HG02642 (cell line): ENCODE data around the gene CMTM7.

ENCODE experiments used
- ATAC-seq: cut with Tn5 transposase; IDR thresholded peaks from one replicate; pipeline ENCODE4 v1.9.1; 2021; ENCODE audit warnings: mild to moderate bottlenecking; ENCODE audit not compliant: unreplicated experiment, poor library complexity

Gene CMTM7

DNA sequence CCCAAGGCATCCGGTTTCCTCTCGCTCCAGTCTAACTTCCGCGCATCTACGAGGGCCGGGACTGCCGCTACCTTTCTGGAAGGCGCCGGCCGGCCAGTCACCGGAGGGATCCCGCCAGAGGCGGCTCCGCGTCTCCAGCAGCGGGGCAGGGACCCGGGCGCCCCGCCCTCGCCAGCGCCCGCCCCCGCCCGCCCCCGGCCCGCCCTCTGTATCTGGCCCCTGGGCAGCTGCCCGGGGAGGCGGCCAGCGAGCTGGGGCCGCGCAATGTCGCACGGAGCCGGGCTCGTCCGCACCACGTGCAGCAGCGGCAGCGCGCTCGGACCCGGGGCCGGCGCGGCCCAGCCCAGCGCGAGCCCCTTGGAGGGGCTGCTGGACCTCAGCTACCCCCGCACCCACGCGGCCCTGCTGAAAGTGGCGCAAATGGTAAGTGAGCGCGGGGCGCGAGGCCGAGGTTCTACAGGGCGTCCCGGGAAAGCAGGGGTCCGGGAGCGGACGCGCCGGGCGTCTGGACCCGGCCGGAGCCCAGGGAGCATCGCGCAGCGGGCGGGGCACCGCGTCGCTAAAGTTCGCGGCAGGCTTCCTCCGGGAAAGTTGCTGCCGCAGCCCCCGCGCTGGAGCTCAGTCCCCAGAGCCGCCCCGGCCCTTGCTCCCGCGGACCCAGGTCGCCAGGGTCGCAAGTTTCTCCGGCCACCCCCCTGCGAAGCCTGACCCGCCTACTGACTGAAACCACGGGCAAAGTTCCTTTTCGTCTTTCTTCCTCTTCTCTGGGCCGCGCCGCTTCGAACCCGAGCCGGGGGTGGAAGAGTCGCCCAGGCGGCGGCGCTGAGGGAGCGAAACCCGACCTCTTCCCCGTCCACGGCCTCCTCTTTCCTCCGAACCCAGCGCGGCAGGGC is at the start of gene CMTM7:
CMTM7 (plus strand) TSS at position 211 of the 893 bp plus-strand sequence; CDS start at position 265, 54 bp downstream.
- peak; percentile 57 for ATAC-seq

DNA sequence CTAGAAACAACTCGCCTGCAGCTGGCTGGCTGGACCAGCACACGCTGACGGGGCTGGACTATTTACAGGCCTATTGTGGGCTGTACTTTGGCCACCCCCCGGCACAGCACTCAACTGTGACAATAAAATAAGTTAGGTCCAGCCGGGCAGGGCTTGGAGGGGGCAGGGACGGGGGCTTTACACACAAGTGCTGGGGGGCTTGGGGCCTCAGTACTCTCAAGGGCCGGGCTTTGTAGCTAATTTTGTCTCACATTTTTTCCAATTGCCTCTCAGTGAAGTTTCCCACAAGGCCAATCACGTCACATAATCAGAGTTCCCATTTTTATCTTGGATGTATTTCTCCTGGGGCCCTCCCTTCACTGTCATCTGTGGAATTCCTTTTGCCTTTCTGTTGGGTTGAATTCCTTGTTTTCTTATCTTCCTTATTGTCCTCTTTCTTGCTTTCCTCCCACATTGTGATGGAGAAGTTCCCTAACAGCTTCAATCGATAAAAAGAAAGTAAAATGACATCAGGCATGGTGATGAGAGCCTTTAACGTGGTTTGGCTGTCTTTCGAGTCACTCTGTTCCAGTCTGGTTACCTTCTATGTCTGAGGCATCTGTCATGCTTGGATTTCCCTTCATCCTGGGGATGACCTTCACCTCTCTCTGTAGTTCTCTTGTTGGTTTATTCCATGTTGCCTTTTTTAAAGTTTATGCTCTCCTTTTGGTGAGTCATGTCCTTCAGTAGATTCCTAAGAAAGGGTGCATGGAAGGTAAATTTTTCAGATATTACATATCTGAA is 44.1 kb upstream of the CMTM7 start:
- no peak for ATAC-seq

DNA sequence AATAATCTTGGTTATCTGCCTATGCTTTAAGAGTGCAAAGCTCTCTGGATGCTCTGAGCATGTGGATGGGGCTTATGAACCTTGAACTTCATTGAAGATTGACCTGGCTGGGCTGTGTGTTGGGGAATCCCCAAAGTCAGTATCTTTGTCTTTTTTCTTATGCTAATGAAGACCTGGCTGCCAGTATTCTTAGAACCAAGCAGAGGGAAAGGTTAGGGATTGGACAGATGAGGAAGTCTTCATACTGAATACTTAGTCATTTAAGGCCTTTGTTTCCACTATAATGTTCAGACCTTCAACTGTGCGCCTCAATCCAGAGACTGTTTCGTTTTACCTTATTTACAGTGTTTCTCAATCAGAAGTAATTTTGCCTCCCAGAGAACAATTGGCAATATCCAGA is 42.5 kb upstream of the CMTM7 start:
- ATAC-seq, result no peak

GRCh38 chr3:32352563-32352962 is 39.1 kb upstream of the CMTM7 start:
- no peak for ATAC-seq

GRCh38 chr3:32353351-32353750 is 38.3 kb upstream of the CMTM7 start:
- no peak for ATAC-seq

- ATAC-seq, result no peak
Observed at GRCh38 chr3:32354362-32354778, 37.3 kb upstream of the CMTM7 start.

DNA sequence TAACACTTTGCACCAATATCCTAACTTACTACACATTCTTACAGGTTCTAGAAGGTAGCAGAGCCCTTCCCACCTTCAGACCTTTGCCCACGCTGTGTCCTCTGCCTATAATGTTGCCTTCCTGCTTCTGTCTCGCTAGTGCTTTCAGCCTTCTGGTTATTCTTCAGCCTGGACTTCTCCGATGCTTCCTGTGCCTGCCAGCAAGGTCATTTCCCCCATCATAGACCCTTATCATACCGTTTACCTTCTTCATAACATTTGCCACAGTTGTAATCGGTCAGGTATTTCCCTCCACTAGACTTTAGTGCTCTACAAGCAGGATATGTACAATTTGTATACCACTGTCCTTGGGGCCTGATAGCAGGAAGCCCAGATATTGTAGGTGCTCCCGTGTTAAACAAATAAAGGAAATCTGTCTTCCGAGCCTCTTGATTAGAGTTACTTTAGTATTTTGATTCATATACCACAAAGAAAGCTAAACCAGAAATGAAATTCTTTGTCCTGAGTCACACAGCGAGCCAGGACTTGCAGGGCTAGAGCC is 35.8 kb upstream of the CMTM7 start:
- no peak for ATAC-seq

DNA sequence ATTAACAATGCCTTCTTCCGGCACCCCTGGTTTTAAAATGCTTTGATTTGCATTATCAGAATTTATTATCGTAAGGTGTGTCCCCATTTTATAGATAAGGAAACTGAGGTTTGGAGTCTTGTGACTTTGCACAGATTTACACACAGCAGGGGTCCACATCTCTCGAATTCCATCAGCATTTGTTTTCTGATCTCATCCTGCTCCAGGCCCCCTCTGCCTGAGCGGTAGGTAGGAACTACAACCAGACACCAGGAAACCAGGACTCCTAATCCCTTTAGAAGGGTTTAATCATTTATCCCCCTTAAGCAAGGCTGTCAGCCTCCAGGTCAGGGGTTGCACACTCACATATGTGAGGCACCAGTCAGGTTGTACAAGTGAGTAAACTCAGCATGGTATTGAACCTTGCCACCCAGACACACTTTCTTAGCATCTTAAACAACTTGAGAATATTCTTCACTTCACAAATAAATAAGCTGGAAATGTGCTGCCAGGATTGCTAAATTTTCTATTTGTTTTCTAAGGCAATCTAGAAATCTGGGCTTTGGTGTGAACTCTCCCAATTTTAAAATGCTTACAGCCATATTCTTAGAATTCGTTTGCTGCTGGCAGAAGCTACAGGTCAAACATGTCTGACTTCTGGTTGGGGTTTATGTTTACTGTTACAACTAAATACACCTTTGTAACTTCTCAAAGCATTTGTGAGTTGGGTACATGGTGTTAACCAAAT is 31.7 kb upstream of the CMTM7 start:
- ATAC-seq, result no peak

- no peak for ATAC-seq
Observed at GRCh38 chr3:32360493-32360827, 31.2 kb upstream of the CMTM7 start.

GRCh38 chr3:32366638-32367397 is 24.8 kb upstream of the CMTM7 start:
- peak; percentile 62 for ATAC-seq

- no peak for ATAC-seq
Observed at GRCh38 chr3:32367442-32367841, 24.2 kb upstream of the CMTM7 start.

GRCh38 chr3:32371461-32372212 is 20.0 kb upstream of the CMTM7 start:
- no peak for ATAC-seq

DNA sequence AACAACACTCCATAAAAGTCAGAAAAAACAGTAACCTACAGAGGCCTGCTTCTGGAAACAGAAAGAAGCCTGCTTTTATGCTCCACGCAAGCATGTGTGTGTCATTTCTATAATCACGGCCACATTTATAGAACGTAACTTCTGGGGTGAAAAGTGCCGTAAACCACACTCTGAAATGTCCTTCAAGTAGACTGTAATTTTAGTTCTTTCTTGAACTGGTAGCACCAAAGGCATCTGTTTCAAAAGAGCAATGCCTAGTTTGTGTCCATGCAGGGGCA is 19.5 kb upstream of the CMTM7 start:
- ATAC-seq, result no peak

GRCh38 chr3:32373276-32373675 is 18.4 kb upstream of the CMTM7 start:
- no peak for ATAC-seq

DNA sequence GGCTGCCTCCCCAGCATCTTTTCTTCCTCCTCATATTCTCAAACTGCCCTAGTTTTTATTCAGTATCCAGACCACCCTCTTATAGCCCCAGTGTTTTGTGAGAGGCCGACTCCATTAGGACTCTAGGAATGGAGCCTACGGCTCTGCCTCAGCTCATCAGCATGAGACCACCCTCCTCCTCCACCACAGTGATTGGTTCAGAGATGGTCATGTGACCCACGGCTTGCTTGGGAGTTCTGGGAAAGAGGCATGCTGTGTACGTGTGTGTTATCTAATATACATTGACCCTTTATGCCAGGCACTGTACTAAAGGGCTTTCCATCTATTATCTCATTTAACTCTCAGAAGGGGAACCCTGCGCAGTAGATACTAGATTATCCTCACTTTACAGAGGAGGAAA is 17.8 kb upstream of the CMTM7 start:
- no peak for ATAC-seq

DNA sequence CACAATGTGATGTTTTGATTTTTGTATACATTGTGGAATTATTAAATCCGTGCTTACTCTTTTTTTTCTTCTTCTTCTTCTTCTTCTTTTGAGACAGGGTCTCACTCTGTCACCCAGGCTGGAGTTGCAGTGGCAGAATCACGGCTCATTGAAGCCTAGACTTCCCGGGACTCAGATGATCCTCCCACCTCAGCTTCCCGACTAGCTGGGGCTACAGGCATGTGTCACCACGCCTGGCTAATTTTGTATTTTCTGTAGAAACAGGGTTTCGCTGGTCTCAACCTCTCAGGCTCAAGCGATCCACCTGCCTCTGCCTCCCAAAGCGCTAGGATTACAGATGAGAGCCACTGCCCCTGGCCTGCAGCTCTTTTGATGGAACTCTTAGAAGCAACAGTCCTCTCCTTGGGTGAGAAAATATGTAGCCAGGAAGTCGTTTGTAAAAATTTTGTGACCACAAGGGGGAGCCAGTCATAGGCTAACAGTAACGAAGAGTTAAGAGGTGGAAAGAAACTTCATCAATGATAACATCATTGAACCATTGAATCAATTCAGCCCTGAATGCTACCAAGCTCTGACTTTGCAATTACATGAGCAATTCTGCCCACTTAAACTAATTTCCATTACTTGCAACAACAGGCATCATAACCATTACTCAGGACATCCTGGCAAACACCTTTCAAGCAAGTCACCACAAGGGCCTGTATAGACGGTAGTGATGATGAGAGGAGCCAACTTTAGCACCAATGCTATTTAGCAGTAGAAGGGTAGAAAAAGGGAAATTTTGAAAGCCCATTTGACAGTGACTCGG is 16.7 kb upstream of the CMTM7 start:
- ATAC-seq, result peak; percentile 65

DNA sequence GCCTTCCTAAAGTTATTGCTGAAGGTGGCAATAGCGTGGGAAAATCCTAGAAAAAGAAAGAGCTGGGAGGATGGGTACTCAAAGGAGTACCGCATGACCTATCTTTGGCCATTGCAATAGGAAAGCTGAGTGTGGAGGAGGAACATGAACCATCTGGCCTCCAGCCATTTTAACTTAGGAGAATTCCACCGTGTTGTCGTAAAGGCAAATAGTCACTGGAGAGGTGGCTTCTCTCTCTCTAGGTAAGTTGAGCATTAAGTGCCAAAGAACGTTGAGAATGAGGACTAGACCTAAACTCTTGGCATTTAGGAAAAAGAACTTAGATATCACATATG is 16.1 kb upstream of the CMTM7 start:
- ATAC-seq, result no peak

GRCh38 chr3:32376115-32376514 is 15.5 kb upstream of the CMTM7 start:
- no peak for ATAC-seq
